ENCODE results near the gene CAMTA1.

DNA sequence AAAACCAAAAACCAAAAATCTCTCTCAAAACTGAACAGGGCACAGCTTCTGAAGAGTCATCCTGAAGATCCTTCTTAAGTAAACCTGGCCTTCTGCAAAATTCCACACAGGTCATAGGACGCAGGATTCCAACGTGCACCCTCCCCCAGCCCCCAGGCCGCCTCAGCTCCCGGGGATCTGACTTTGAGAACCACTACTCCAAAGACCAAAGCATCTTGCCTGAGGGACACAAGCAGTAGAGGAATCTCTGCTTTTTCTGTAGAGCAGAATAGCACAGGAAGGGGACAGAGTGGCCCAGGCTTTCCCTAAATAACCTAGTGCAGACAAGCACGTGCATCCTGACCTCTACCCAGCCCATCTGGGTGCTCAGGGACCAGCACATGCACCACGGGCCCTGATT lies 881.0 kb downstream of the CAMTA1 start:
- TF ChIP-seq, protein P1, sequence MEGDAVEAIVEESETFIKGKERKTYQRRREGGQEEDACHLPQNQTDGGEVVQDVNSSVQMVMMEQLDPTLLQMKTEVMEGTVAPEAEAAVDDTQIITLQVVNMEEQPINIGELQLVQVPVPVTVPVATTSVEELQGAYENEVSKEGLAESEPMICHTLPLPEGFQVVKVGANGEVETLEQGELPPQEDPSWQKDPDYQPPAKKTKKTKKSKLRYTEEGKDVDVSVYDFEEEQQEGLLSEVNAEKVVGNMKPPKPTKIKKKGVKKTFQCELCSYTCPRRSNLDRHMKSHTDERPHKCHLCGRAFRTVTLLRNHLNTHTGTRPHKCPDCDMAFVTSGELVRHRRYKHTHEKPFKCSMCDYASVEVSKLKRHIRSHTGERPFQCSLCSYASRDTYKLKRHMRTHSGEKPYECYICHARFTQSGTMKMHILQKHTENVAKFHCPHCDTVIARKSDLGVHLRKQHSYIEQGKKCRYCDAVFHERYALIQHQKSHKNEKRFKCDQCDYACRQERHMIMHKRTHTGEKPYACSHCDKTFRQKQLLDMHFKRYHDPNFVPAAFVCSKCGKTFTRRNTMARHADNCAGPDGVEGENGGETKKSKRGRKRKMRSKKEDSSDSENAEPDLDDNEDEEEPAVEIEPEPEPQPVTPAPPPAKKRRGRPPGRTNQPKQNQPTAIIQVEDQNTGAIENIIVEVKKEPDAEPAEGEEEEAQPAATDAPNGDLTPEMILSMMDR (IDR thresholded peaks at IDR 0.05; ENCODE audit: borderline replicate concordance, extremely low read depth, low read length, poor library complexity, severe bottlenecking), result no peak
- TF ChIP-seq EZH2 (IDR thresholded peaks at IDR 0.05; ENCODE audit: borderline replicate concordance, low read depth, low read length, severe bottlenecking), result no peak

All from DND-41 (cell line).